Measurements from ENCODE around the gene BIRC3. TPM values are rescaled to one million over a fixed set of nuclear protein-coding genes. Genes with fewer than 3 reads are reported as not detected.
A peak's percentile ranks its signal among the peaks of the same experiment; 100 is the strongest.

The BIRC3 gene
- total RNA-seq, 4 donors from 2014 or later: 10.6 to 19.0 (median 14.0) TPM

- no peaks in the 10 kb centered on the region for H3K27me3 ChIP-seq
- TF ChIP-seq CTCF (IDR thresholded peaks at IDR 0.05): peak in 1 of 4 experiments; percentile 18
- no peak for TF ChIP-seq EP300 (IDR thresholded peaks at IDR 0.05)
- no peak for TF ChIP-seq POLR2A (IDR thresholded peaks at IDR 0.05)
- no peak for TF ChIP-seq POLR2AphosphoS5 (IDR thresholded peaks at IDR 0.05)
- H3K27ac ChIP-seq: peak overlapping the region; percentile 97 to 100 (median 98)
- peak overlapping the region; percentile 76 to 79 for H3K4me3 ChIP-seq
- ATAC-seq: peak; percentile 14
- peaks cover 0 to 21% of the 10 kb centered on the region in 2 donors for H3K36me3 ChIP-seq
- 0 to 1% methylated on average over 25 to 26 of the region's 33 CpGs for WGBS, 2 donors (ENCODE audit: low coverage in 1 of 2)
- peaks cover 6 to 43% (median 19%) of the 10 kb centered on the region in 3 donors for H3K4me1 ChIP-seq
- no peaks in the 10 kb centered on the region for H3K9me3 ChIP-seq
These were observed 30.4 kb downstream of the BIRC3 start for GRCh38 chr11:102347462-102348370.

DNA sequence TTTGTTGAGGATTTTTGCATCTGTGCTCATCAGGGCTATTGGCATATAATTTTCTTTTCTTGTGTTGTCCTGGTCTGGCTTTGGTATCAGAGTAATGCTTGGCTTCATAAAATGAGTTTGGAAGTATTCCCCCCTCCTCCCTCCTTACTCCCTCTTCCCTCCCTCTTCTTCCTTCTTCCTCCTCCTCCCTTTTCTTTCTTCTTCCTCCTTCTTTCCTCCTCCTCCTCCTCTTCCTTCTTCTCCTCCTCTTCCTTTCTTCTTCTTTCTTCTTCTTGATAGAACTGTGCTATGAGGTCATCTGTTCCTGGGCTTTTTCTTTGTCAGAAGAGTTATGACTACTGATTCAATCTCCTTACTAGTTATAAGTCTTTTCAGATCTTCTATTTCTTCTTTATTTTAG is 39.8 kb downstream of the BIRC3 start:
- Histone ChIP-seq H3K4me3 (no peak overlapping the region), H3K27me3 (no peaks in the 10 kb centered on the region), H3K36me3 (peaks cover 0 to 65% of the 10 kb centered on the region in 2 donors), H3K27ac (no peak overlapping the region), H3K9me3 (peaks cover 0 to 8% (median 0%) of the 10 kb centered on the region in 3 donors), H3K4me1 (peaks cover 0 to 25% (median 0%) of the 10 kb centered on the region in 3 donors)
- TF ChIP-seq POLR2A (IDR thresholded peaks at IDR 0.05): no peak
- no peak for TF ChIP-seq EP300 (IDR thresholded peaks at IDR 0.05)
- no peak for TF ChIP-seq CTCF (IDR thresholded peaks at IDR 0.05)
- no peak for TF ChIP-seq POLR2AphosphoS5 (IDR thresholded peaks at IDR 0.05)
- no peak for ATAC-seq

DNA sequence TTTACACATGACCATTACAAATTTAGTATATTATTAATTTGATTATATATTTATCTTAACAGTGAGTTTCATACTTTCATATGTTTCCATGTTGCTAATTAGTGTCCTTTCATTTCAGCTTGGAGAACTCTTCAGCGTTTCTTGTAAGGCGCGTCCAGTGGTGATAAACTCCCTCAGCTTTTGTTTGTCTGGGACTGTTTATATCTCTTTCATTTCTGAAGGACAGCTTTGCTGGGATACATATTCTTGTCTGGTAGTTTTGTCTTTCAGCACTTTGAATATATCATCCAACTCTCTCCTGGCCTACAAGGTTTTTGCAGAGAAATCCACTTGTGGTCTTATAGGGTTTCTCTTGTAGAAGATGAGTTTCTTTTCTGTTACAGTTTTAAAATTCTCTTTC is 42.1 kb downstream of the BIRC3 start:
- Histone ChIP-seq H3K36me3 (peaks cover 0 to 64% of the 10 kb centered on the region in 2 donors), H3K4me1 (peaks cover 0 to 19% (median 0%) of the 10 kb centered on the region in 3 donors), H3K27ac (no peak overlapping the region), H3K9me3 (peaks cover 0 to 8% (median 0%) of the 10 kb centered on the region in 3 donors), H3K4me3 (no peak overlapping the region), H3K27me3 (no peaks in the 10 kb centered on the region)
- ATAC-seq: no peak
- WGBS, 2 donors (ENCODE audit: low coverage in 1 of 2): 42 to 64% methylated on average over 2 to 3 of the region's 3 CpGs
- TF ChIP-seq CTCF (IDR thresholded peaks at IDR 0.05) (no peak), POLR2A (IDR thresholded peaks at IDR 0.05) (no peak), EP300 (IDR thresholded peaks at IDR 0.05) (no peak), POLR2AphosphoS5 (IDR thresholded peaks at IDR 0.05) (no peak)

- Histone ChIP-seq H3K4me3 (no peak overlapping the region), H3K36me3 (peaks cover 0 to 76% of the 10 kb centered on the region in 2 donors), H3K4me1 (peaks cover 0 to 12% (median 0%) of the 10 kb centered on the region in 3 donors), H3K27ac (no peak overlapping the region), H3K9me3 (peaks cover 0 to 8% (median 0%) of the 10 kb centered on the region in 3 donors), H3K27me3 (no peaks in the 10 kb centered on the region)
- 89 to 100% methylated on average over 2 to 3 of the region's 3 CpGs for WGBS, 2 donors (ENCODE audit: low coverage in 1 of 2)
- no peak for ATAC-seq
- TF ChIP-seq EP300 (IDR thresholded peaks at IDR 0.05): no peak
These were observed 43.4 kb downstream of the BIRC3 start for GRCh38 chr11:102360681-102361080.

DNA sequence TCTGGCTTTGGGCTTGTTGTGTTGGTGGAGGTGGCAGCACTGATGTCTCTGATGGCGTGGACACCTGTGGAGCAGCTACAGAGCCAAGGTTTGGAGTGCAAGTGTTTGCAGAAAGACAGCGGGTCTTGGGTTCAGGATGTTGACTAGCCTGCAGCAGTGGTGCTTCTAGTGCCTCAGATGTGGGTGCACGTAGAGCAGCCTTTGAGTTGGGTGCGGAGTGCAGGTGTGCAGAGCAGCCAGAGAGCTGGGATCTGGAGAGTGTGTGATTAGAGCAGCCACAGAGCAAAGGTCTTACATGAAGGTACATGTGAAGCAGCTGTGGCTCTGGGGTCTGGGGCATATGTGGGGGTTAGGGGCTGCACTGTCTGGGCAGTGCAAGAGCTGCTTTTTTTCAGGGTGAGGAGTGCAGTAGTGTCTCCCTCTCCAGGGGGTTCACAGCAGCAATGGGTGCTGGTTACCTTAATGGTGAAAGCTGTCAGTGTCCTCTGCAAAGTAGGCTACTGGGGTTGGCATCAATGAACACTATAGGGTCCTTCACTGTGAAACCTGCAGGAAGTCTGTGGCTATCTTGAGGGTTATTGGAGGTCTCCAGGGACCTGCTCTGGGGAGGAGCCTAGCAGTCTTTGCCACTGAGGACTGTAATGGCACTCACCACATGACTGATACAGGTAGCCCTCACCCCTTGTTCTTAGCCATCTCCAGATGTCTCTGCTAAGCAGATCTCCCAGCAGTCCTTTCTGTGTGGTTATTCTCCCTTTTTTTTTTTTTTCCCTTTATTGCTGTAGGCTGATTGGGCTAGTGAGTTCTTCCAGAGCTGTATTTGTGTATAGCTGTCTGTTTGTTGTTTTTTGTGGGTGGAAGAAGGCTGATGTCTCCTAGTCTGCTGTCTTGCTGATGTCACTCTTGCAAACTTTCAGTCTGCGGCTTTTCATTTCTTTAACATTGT is 44.1 kb downstream of the BIRC3 start:
- 98 to 100% methylated on average over 2 to 5 of the region's 5 CpGs for WGBS, 2 donors (ENCODE audit: low coverage in 1 of 2)
- H3K27ac ChIP-seq: no peak overlapping the region
- no peak overlapping the region for H3K4me3 ChIP-seq
- H3K9me3 ChIP-seq: peaks cover 0 to 8% (median 0%) of the 10 kb centered on the region in 3 donors
- TF ChIP-seq POLR2AphosphoS5 (IDR thresholded peaks at IDR 0.05) (no peak), CTCF (IDR thresholded peaks at IDR 0.05) (no peak), POLR2A (IDR thresholded peaks at IDR 0.05) (no peak), EP300 (IDR thresholded peaks at IDR 0.05) (no peak)
- H3K4me1 ChIP-seq: peaks cover 0 to 12% (median 0%) of the 10 kb centered on the region in 3 donors
- no peak for ATAC-seq
- peaks cover 0 to 77% of the 10 kb centered on the region in 2 donors for H3K36me3 ChIP-seq
- no peaks in the 10 kb centered on the region for H3K27me3 ChIP-seq

Data from gastroesophageal sphincter (tissue), 4 donors.